Fibroblast of the aortic adventitia (primary cell): ENCODE measurements around the gene CCDC57. TPM values are rescaled to one million over a fixed set of nuclear protein-coding genes. Genes with fewer than 3 reads are reported as not detected.
"Not testable (repeated sequence)": the region's sequence is repeated elsewhere in the genome, so short reads cannot be mapped to it uniquely, and the experiment has no call there.

Experiments
- DNase-seq: peaks from one replicate; pipeline ENCODE4 v3.0.0-alpha.2; 2010; ENCODE audit warnings: low read depth
- H3K4me3 ChIP-seq: 2 replicates; pipeline ENCODE4 v1.5.1; 2011; ENCODE audit warnings: low read depth, mild to moderate bottlenecking, control low read depth, low read length, moderate library complexity
- CTCF ChIP-seq: IDR thresholded peaks from 2 replicates; pipeline ENCODE4 v1.5.1; 2011; ENCODE audit warnings: mild to moderate bottlenecking, low read length, control low read depth, inconsistent platforms; ENCODE audit not compliant: insufficient read depth
- total RNA-seq: library from RNA; depleted of rRNA; stranded (reverse); fragments of >200 nt; gene quantifications from 2 replicates; pipeline ENCODE4 v1.2.3, GENCODE V29; 2012; ENCODE audit warnings: low replicate concordance

Gene CCDC57
- total RNA-seq, 1 donor = 15.2 TPM

DNA sequence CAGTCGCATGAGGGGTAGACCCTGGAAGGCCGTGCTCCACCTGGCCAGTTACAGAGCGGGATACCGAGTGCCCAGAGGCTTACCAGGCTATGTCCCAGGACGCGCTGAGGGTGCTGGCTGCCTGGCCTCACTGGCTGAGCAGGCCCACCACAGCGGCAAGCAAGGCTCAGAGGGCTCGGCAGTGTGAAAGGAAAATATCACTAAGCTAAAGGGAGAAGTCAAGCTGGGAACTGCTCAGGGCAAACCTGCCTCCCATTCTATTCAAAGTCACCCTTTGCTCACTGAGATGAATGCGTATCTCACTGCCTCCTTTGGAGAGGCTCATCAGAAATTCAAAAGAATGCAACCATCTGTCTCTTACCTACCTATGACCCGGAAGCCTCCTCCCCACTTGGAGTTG is 37.4 kb downstream of the CCDC57 start:
- H3K4me3 ChIP-seq = no peak overlapping the region
- no peak for DNase-seq
- TF ChIP-seq CTCF = no peak

DNA sequence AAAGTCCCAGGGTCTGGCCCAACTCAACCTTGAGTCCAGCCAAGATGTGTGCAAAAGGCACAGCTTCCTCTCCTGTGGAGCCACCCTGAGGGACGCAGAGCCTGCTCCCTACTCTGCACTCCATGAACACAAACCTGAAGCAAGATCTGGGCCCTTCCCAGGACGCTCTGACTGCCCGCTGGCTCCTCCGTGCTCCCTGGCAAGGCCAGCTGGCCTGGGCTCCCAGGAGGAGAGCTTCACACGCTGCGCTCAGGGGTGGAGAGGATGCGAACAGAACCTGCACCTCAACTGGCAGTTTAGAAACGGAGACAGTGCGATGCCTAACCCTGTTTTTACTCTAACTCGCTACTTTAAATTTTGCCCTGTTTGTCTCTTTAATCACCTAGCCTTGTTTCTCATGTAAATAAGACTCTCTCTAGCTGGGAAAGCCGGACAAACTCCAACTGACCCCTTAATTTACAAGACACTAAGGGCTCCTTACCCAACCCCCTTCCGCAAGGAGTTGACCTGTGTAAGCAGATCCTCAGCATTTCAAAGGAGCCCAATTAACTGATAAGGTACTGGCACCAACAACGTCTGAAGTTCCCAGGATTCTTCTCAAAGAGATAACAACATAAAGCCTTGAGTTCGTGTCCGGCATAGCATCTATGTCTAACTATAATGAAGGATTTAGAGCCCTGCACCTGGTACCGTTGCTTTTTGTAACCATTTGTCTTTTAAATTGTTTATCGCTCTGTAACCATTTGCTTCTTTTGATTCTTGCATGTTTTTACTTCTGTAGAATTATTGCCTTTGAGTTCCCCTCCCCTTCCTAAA is 38.4 kb downstream of the CCDC57 start:
- not testable (repeated sequence) for H3K4me3 ChIP-seq, DNase-seq

GRCh38 chr17:82173351-82174041 is 39.1 kb downstream of the CCDC57 start:
- DNase-seq = no peak
- TF ChIP-seq CTCF = no peak
- H3K4me3 ChIP-seq = no peak overlapping the region

DNA sequence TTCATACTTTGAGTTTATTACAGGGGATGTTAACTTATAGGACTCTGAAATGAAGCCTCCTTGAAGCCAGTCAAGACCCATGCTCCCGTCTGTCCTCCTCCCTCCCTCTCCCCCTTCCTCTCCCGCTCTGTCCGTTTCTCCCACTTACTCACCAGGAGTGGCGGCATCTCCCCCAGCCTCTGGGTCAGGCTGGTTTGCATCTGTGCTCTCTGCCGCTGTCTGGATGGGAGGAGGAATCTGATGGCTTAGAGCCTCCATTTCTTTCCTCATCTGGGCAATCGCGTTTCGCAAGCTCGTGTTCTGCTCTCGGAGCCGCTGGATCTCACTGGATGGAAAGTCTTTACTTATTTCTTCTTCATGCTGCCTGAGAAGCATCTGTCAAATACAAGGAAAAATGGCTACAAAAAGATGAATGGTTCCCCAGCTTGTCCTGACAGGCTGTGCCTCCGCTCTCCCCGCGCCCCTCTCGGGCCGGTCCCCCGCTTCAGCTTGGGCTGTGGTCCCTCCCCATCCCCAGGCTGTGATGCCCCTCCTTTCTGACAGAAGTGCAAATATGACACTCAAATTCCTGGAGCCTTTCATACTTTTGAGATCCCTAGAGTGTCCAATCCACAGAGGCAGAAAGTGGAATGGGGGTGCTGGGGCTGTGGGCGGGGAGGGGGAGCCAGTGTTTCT is 40.0 kb downstream of the CCDC57 start:
- H3K4me3 ChIP-seq = no peak overlapping the region
- no peak for DNase-seq
- no peak for TF ChIP-seq CTCF

DNA sequence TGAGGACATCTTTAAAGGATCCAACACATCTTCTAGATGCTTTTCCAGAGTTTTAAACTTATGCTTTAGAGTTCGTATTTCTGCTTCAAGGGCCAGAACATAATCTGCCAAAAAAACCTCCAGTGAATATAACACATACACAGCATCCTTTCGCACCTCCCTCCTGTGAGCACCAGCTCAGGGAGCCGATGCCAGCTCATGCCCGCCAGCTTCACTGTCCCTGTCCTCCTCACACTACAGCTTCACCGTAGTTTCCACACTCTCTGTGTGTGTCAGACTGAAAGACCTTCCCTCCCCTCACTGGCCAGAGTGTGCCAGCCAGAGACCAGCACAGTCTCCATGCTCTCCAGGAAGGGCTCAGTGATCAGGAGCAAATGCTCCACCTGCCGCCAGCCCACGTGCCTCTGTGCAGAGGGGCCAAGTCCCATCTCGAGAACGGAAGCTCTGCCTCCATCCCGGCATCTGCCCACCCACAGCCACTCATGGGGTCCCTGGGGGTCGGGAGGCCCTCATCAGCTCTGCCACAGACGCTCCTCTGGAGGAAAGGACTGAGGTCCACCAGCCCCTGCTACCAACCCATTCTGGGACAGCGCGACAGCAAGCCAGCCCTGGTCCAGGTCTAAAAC is 40.8 kb downstream of the CCDC57 start:
- no peak for TF ChIP-seq CTCF
- no peak overlapping the region for H3K4me3 ChIP-seq
- no peak for DNase-seq

DNA sequence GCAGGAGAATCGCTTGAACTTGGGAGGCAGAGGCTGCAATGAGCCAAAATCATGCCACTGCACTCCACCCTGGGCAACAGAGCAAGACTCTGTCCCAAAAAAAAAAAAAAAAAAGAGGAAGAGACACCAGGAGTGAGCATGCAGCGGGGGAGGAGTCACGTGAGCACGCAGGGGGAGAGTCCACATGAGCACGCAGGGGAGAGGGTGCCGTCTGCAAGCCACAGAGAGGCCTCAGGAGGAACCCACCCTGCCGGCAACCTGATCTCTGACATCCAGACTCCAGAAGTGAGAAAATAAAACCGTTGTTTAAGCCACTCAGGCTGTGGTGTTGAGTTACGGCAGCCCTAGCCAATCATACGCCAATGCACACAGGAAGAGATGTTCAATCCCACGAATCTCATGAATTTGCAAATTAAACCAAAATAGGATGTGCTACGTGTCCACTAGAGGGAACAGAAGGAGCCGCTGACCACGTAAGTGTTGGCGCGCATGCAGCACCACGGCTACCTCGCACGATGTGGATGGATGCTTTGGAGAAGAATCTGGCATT is 42.2 kb downstream of the CCDC57 start:
- DNase-seq = no peak
- TF ChIP-seq CTCF = no peak
- no peak overlapping the region for H3K4me3 ChIP-seq
